T-helper 1 cell treated with Interleukin-12 subunit alpha and Interleukin-12 subunit beta and Interleukin-4 antibody, amounts not matched to agents 30 μg/mL and 1 μg/mL, for 36 hours (primary cell): ENCODE data around the gene SH3PXD2A.

Experiments used
- H3K27ac Mint-ChIP-seq: one replicate; pipeline ENCODE4 v1.8.0; 2021; ENCODE audit warnings: mild to moderate bottlenecking, mixed read lengths
- H3K27me3 Mint-ChIP-seq: one replicate; pipeline ENCODE4 v1.8.0; 2021; ENCODE audit warnings: low read depth, mixed read lengths
- H3K36me3 Mint-ChIP-seq: one replicate; pipeline ENCODE4 v1.8.0; 2021; ENCODE audit warnings: low read depth, mixed read lengths
- H3K4me1 Mint-ChIP-seq: one replicate; pipeline ENCODE4 v1.8.0; 2021; ENCODE audit warnings: low read depth, mixed read lengths
- H3K4me3 Mint-ChIP-seq: one replicate; pipeline ENCODE4 v1.8.0; 2021; ENCODE audit warnings: mild to moderate bottlenecking, moderate library complexity, mixed read lengths
- H3K9me3 Mint-ChIP-seq: one replicate; pipeline ENCODE4 v1.8.0; 2021; ENCODE audit warnings: mixed read lengths

The SH3PXD2A gene

DNA sequence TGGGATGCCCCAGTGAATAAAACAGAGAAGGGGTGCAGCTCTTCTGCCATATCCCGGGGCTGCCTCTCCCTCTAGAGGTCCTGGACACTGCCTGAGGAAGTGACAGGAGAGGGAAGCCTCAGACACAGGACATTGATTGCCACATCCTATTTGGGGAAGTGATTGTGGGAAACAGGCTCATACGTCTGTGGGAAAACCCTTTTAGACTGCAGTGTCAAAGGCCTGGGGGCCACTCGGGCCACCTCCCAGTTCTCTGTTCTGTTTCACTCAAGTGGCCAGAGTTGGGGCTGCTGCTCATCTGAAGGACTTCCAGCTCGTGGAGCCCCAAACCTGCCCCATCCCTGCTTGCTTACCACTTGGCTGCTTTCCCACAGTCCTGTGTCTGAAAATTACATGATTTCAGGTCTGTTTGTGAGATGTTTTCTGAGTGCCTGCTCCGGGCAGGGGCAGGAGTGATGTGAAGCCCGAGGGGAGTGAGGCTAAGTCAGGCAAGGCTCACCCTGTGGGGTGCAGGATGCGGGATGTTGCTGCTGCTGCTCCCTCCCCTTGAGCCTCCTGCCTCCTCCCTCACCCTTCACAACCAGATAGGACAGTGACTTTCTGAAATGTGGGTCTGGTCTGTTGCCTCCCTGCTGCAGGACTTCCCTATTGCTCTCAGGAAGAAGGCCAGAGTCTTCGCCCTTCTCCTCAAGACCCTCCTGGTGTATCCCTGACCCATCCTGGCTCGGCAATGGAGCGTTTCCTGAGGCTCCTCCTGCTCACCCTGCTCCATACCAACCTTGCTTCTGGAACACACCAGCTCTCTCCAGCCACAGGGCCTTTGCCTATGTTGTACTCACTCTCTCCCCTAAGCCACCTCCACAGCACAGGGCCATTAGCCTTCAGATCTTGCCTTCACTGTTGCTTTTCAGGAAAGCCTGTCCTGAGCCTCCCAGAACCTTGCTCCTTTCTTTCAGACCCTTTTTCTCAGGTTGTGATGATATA, 303.5 kb downstream of the SH3PXD2A start:
- Mint-ChIP-seq H3K27me3 (peaks cover 17% of the 10 kb centered on the region), H3K9me3 (no peaks in the 10 kb centered on the region), H3K36me3 (no peaks in the 10 kb centered on the region), H3K4me1 (peaks cover 28% of the 10 kb centered on the region), H3K4me3 (no peak overlapping the region), H3K27ac (no peak overlapping the region)

DNA sequence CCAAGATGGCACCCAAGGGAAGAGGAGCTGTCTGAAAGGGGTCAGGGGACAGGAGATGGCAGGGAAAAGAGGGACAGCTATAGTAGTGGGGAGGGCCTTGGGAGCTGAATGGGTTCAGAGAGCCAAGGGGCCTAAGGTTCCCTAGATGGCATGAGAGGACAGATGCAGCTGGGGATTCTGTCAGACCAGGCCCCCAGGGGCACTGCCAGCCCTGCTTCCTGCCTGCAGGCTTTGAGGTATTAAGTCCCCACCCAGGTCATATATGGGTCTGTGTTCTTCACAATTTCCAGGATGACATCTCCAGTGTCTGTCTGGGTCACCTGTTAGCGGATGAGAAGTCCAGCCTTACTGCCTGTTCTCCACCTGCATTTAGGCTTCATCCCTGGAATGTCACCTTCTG, 305.1 kb downstream of the SH3PXD2A start:
- peaks cover 28% of the 10 kb centered on the region for H3K4me1 Mint-ChIP-seq
- H3K36me3 Mint-ChIP-seq, result no peaks in the 10 kb centered on the region
- no peak overlapping the region for H3K27ac Mint-ChIP-seq
- no peak overlapping the region for H3K4me3 Mint-ChIP-seq
- H3K27me3 Mint-ChIP-seq, result peaks cover 10% of the 10 kb centered on the region
- H3K9me3 Mint-ChIP-seq, result no peaks in the 10 kb centered on the region

- Mint-ChIP-seq H3K27ac (no peak overlapping the region), H3K9me3 (no peaks in the 10 kb centered on the region), H3K4me1 (peaks cover 22% of the 10 kb centered on the region), H3K36me3 (no peaks in the 10 kb centered on the region), H3K27me3 (peaks cover 4% of the 10 kb centered on the region), H3K4me3 (no peak overlapping the region)
These were observed 306.1 kb downstream of the SH3PXD2A start for GRCh38 chr10:103549349-103549685.

DNA sequence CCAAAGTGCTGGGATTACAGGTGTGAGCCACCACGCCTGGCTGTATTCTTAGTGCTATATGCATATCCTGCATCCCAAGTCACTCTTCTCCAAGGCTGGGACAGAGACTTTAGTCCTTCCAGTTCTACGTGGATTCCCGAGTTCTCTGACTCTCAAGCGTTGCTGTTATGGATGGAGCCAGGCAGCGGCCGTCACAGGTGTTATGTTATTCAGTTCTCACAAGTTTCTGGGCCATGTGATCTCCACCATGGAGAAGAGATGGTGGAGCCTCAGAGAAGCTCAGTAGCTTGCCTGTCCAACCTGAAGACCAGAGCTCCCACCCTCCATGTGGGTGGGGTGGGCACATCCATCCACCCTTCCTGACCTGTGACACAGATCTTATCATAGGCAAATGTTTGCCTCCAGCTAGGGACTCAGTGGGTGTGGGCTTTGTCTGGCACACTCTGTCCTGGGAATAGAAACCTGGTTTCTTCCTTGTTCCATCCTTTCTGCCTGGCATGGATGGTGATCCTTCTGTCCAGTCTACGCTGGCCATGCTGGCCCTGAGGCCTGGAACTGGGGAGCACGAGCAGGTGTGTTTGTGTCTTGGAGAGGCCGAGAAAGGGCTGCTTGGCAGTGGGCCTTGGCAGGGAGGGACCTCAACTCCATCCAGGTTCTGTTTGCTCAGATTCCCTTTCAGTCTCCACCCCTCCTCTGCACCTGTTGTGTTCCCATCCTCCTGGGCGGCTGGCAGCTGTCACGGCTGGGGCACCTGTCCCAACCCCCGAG, 306.6 kb downstream of the SH3PXD2A start:
- H3K27ac Mint-ChIP-seq, result no peak overlapping the region
- no peaks in the 10 kb centered on the region for H3K9me3 Mint-ChIP-seq
- H3K4me1 Mint-ChIP-seq, result peaks cover 16% of the 10 kb centered on the region
- H3K4me3 Mint-ChIP-seq, result no peak overlapping the region
- no peaks in the 10 kb centered on the region for H3K27me3 Mint-ChIP-seq
- no peaks in the 10 kb centered on the region for H3K36me3 Mint-ChIP-seq

GRCh38 chr10:103548006-103548405, 307.4 kb downstream of the SH3PXD2A start:
- Mint-ChIP-seq H3K27ac (no peak overlapping the region), H3K36me3 (no peaks in the 10 kb centered on the region), H3K27me3 (peaks cover 3% of the 10 kb centered on the region), H3K4me3 (no peak overlapping the region), H3K4me1 (peaks cover 13% of the 10 kb centered on the region), H3K9me3 (no peaks in the 10 kb centered on the region)

DNA sequence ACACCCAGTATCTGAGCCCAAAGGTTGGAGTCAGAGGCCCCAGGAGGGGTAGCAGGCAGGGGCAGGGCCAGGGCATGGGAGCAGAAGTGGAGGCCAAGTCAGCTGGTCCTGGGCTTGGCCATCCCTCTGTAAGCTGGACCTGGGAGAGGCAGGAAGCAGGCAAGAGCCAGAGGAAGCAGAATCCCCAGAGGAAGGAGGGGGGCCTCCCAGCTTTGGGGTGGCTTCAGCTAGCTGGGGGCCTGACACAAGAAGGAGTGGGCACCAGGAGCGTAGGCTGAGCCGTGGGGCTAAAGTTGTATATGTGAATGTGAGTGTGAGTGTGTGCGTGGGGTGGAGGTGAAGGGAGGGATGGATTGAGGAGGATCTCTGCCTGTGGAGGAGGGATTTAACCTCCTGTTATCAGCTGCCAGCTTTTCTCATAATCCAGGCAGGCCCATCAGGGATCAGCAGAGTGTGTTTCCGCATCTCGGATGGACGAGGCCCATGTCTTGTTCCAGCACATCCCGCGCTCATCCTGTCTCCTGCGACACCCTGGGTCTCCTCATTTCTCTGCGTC, 307.9 kb downstream of the SH3PXD2A start:
- Mint-ChIP-seq H3K4me1 (peaks cover 10% of the 10 kb centered on the region), H3K27ac (no peak overlapping the region), H3K36me3 (no peaks in the 10 kb centered on the region), H3K9me3 (no peaks in the 10 kb centered on the region), H3K4me3 (no peak overlapping the region), H3K27me3 (peaks cover 3% of the 10 kb centered on the region)

DNA sequence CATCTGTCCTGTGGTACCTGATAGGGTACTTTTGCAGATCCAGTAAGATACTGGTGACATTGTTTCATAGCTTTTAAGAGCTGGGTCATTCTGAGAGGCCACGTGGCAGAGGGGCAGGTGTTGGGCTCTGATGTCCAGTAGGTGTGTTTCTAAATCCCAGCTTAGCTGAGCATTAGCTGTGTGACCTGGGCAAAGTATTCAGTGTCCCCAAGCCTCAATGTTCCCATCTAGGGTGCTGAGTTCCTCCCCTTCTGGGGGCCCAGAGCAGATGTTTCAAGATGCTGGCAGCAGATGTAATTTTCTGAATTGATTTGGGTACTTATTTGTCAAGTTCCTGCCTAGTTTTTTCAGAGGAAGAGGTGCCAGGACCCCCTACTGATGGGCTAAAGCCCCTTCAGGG, 309.0 kb downstream of the SH3PXD2A start:
- no peaks in the 10 kb centered on the region for H3K9me3 Mint-ChIP-seq

DNA sequence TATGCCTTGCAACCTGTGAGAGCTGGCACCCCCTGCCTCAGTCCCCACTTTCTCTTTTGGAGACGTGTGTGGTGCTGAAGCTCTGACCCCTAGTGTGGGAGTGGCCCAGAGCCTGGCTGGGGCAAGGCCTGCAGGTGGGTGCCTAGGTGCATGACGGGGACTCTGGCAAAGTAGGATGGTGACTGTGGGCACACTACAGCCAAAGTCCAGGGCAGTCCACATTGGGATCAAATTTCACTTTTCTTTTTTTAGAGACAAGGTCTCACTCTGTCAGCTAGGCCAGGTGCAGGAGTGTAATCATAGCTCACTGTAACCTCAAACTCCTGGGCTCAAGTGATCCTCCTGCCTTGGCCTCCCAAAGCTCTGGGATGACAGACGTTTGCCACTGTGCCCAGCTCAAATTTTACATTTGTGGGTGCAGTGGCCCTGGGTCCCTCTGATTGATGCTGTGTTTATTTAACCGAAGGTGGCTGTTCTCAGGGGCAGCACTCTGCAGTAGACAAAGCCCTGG, 309.6 kb downstream of the SH3PXD2A start:
- peaks cover 7% of the 10 kb centered on the region for H3K4me1 Mint-ChIP-seq
- H3K27ac Mint-ChIP-seq, result no peak overlapping the region
- H3K4me3 Mint-ChIP-seq, result no peak overlapping the region
- no peaks in the 10 kb centered on the region for H3K36me3 Mint-ChIP-seq
- H3K9me3 Mint-ChIP-seq, result no peaks in the 10 kb centered on the region
- H3K27me3 Mint-ChIP-seq, result peaks cover 3% of the 10 kb centered on the region

More for the DNA sequence above, 309.0 kb downstream of the SH3PXD2A start:
- Mint-ChIP-seq H3K27ac (no peak overlapping the region), H3K4me3 (no peak overlapping the region), H3K4me1 (peaks cover 7% of the 10 kb centered on the region), H3K36me3 (no peaks in the 10 kb centered on the region), H3K27me3 (peaks cover 3% of the 10 kb centered on the region)

GRCh38 chr10:103545366-103545765, 310.0 kb downstream of the SH3PXD2A start:
- Mint-ChIP-seq H3K36me3 (no peaks in the 10 kb centered on the region), H3K4me1 (peaks cover 6% of the 10 kb centered on the region), H3K9me3 (no peaks in the 10 kb centered on the region), H3K27me3 (peaks cover 3% of the 10 kb centered on the region), H3K4me3 (no peak overlapping the region), H3K27ac (no peak overlapping the region)

DNA sequence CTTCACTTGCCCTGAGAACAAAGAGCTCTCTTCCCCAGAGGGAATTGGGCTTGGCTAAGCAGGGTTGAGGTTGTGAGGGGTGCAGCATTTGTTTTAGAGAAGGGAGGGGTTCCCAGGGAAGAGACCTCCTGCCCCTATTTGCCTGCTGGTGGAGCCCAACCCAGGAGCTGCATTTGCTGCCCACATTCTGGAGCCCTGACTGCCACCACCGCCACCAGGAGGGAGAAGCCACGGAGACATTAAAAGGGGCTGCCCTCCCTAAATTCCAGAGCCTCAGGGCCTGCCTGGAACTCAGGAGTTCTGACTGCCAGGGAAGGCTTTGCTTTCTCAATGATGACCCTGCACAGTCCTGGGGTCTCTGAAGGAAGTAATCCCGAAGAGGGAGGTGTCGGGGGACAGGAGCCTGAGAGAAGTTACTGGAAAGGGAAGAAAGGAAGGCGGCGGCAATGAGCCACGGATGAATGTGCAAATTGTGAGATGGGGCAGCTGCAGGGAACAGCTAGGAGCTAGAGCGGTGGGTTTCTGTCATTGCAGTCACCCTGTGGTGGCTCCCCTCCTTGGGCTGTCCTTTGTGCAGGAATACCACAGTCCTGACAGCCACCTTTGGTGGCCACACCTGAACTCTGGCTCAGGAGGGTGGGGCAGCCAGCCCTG, 310.6 kb downstream of the SH3PXD2A start:
- Mint-ChIP-seq H3K27ac (no peak overlapping the region), H3K4me3 (no peak overlapping the region), H3K4me1 (peaks cover 6% of the 10 kb centered on the region), H3K9me3 (no peaks in the 10 kb centered on the region), H3K36me3 (no peaks in the 10 kb centered on the region), H3K27me3 (peaks cover 4% of the 10 kb centered on the region)
